Kidney (tissue), 14 donors: ENCODE measurements around the gene FMNL2. TPM values are rescaled to one million over a fixed set of nuclear protein-coding genes. Genes with fewer than 3 reads are reported as not detected.

Experiments used
- DNase-seq, 5 donors: peaks; one replicate each; pipeline ENCODE4 v3.0.0-alpha.2; 2013 to 2020
- FAIRE-seq: peaks from 2 replicates; lab custom pipeline; 2012; peaks lifted over from hg19 to GRCh38; lab: Jason Lieb, UNC
- H3K27ac ChIP-seq, 2 donors: one replicate each; pipeline ENCODE4 v1.7.0; 2013; ENCODE audit warnings: low read depth in 2 of 2, low read length in 2 of 2, inconsistent platforms in 1 of 2
- H3K27me3 ChIP-seq: one replicate; pipeline ENCODE4 v1.7.1; 2013; ENCODE audit warnings: low read length, inconsistent platforms; ENCODE audit not compliant: control insufficient read depth, insufficient read depth
- H3K36me3 ChIP-seq, 3 donors: one replicate each; pipeline versions ENCODE4 v1.7.0 to v1.7.1; 2013; ENCODE audit warnings: low read length in 3 of 3, control low read depth in 1 of 3, inconsistent platforms in 1 of 3; ENCODE audit not compliant: insufficient read depth in 3 of 3, control insufficient read depth in 2 of 3
- H3K4me1 ChIP-seq, 3 donors: one replicate each; pipeline versions ENCODE4 v1.7.0 to v1.7.1; 2013; ENCODE audit warnings: low read length in 3 of 3, inconsistent platforms in 1 of 3, low read depth in 1 of 3; ENCODE audit not compliant: control insufficient read depth in 2 of 3, insufficient read depth in 2 of 3
- H3K4me3 ChIP-seq, 3 donors: one replicate each; pipeline versions ENCODE4 v1.7.0 to v1.8.1; 2013; ENCODE audit warnings: low read length in 3 of 3, control low read depth in 1 of 3, inconsistent platforms in 1 of 3
- H3K9ac ChIP-seq, 3 donors: one replicate each; pipeline versions ENCODE4 v1.7.0 to v1.7.1; 2013; ENCODE audit warnings: low read length in 3 of 3, control low read depth in 1 of 3, inconsistent platforms in 1 of 3
- H3K9me3 ChIP-seq, 3 donors: one replicate each; pipeline versions ENCODE4 v1.7.0 to v1.7.1; 2013; ENCODE audit warnings: low read length in 3 of 3, control low read depth in 1 of 3, inconsistent platforms in 1 of 3; ENCODE audit not compliant: control insufficient read depth in 2 of 3, insufficient read depth in 1 of 3
- CTCF ChIP-seq: IDR thresholded peaks from 3 replicates; pipeline ENCODE4 v1.5.1; 2012; ENCODE audit warnings: mild to moderate bottlenecking, moderate library complexity, borderline replicate concordance; ENCODE audit not compliant: insufficient read depth; ENCODE audit errors: extremely low read depth
- intact Hi-C: fragments of 100-400 bp; cut with DNase I; formaldehyde crosslinking; loops from one replicate; pipeline ENCODE4 v1.11.1; 2022
- polyA plus RNA-seq: library from polyadenylated mRNA; stranded (reverse); fragments of 350-450 nt; fragmentation: Illumina TruSeq; extraction: RNeasy Lipid Tissue Mini Kit (QIAGEN cat#74804); gene quantifications from one replicate; pipeline ENCODE4 v1.2.3, GENCODE V29; 2014; ENCODE audit warnings: low read depth, low replicate concordance; ENCODE audit not compliant: insufficient read depth
- total RNA-seq: library from RNA; stranded (reverse); fragmentation: NEBNext Ultra II Directional; extraction: Animal tissue kit (Norgen Biotek cat#: 25700); gene quantifications from one replicate; pipeline ENCODE4 v1.2.1, GENCODE V29; 2021
- donor health status: control.
- donor health status: control.
- donor health status: control.
- donor health status: control.
- donor health status: control.
- donor health status: DM: yes; HTN: yes; CAD: no.
- donor health status: Normal renal cell carcinoma (clear cell type).

The FMNL2 gene
- total and polyA plus RNA-seq, 2 donors from 2014 or later, result 10.7 to 39.1 TPM

GRCh38 chr2:152426801-152427200 is 91.8 kb downstream of the FMNL2 start:
- H3K9me3 ChIP-seq, result no peaks in the 10 kb centered on the region
- DNase-seq, result no peak
- peaks cover 3 to 5% (median 4%) of the 10 kb centered on the region in 3 donors for H3K4me1 ChIP-seq
- H3K4me3 ChIP-seq, result no peak overlapping the region
- H3K9ac ChIP-seq, result no peak overlapping the region
- no peak for TF ChIP-seq CTCF
- no peaks in the 10 kb centered on the region for H3K36me3 ChIP-seq
- H3K27me3 ChIP-seq, result no peaks in the 10 kb centered on the region
- H3K27ac ChIP-seq, result no peak overlapping the region
- no peak for FAIRE-seq
- intact Hi-C loops, result no loop called here

DNA sequence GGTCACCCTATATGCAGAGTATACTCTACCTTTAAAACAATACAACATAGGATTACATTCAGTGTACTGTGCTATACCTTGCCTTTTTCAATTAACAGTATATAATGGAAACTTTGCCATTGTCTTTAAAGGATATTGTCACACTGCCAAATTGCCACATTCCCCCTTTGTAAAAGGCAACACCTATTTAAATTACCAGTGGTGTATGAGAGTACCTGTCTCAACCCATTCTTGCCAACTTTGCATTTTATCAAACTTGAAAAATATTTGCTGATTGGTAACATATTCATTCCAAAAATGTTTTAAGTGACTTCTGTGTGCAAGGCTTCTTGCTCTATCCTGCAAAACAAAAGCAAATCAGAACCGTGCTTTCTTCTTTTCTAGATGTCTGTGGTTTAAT is 92.9 kb downstream of the FMNL2 start:
- no peak overlapping the region for H3K9ac ChIP-seq
- no peak overlapping the region for H3K27ac ChIP-seq
- FAIRE-seq (no peak), DNase-seq (no peak)
- no peaks in the 10 kb centered on the region for H3K36me3 ChIP-seq
- H3K9me3 ChIP-seq, result no peaks in the 10 kb centered on the region
- no peak overlapping the region for H3K4me3 ChIP-seq
- intact Hi-C loops, result no loop called here
- peaks cover 0 to 5% (median 2%) of the 10 kb centered on the region in 3 donors for H3K4me1 ChIP-seq
- no peak for TF ChIP-seq CTCF
- H3K27me3 ChIP-seq, result no peaks in the 10 kb centered on the region

DNA sequence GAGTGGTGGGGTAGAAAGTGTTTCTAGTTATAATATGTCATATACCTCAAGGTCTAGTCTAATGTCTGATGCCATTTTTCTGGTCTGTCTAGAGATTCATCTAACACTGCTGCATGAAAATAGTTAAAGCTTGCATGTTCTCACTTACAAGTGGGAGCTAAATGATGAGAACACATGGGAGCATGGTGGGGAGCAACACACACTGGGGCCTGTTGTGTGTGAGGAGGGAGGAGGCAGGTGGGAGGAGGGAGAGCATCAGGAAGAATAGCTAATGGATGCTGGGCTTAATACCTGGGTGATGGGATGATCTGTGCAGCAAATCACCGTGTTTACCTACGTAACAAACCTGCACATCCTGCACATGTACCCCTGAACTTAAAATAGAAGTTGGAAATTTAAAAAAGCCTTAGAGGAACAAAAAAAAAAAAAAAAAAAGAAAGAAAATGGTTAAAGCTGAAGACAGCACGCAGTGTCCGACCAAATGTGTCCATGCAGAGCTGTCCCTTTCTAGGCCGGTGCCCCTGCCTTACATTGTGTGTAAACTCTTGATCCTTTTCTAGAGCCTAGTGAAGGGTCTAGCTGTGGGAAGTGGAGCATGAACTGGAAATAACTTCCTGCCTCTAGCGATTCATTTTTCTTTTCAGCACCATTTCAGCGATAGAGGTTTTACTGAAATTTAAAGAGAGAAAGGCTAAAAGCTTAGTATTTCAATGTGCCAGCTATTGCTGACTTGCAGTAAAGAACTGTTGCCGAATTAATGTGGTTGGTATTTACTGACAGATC is 94.0 kb downstream of the FMNL2 start:
- H3K9ac ChIP-seq, result no peak overlapping the region
- H3K4me1 ChIP-seq, result peaks cover 0 to 5% (median 2%) of the 10 kb centered on the region in 3 donors
- no peaks in the 10 kb centered on the region for H3K27me3 ChIP-seq
- intact Hi-C loops, result no loop called here
- TF ChIP-seq CTCF, result no peak
- DNase-seq (peak in 1 of 5 donors; percentile 58), FAIRE-seq (no peak)
- no peaks in the 10 kb centered on the region for H3K36me3 ChIP-seq
- no peaks in the 10 kb centered on the region for H3K9me3 ChIP-seq
- H3K27ac ChIP-seq, result no peak overlapping the region
- H3K4me3 ChIP-seq, result no peak overlapping the region

GRCh38 chr2:152430876-152431275 is 95.9 kb downstream of the FMNL2 start:
- H3K9ac ChIP-seq, result no peak overlapping the region
- H3K27ac ChIP-seq, result no peak overlapping the region
- H3K4me1 ChIP-seq, result peaks cover 0 to 3% (median 2%) of the 10 kb centered on the region in 3 donors
- DNase-seq (no peak), FAIRE-seq (no peak)
- TF ChIP-seq CTCF, result no peak
- H3K27me3 ChIP-seq, result no peaks in the 10 kb centered on the region
- intact Hi-C loops, result no loop called here
- H3K36me3 ChIP-seq, result no peaks in the 10 kb centered on the region
- no peak overlapping the region for H3K4me3 ChIP-seq
- H3K9me3 ChIP-seq, result no peaks in the 10 kb centered on the region
